ENCODE data around the gene ACOXL. TPM values are rescaled to one million over a fixed set of nuclear protein-coding genes. Genes with fewer than 3 reads are reported as not detected.

Gene ACOXL
- total RNA-seq, 1 donor from 2014 or later = not detected

DNA sequence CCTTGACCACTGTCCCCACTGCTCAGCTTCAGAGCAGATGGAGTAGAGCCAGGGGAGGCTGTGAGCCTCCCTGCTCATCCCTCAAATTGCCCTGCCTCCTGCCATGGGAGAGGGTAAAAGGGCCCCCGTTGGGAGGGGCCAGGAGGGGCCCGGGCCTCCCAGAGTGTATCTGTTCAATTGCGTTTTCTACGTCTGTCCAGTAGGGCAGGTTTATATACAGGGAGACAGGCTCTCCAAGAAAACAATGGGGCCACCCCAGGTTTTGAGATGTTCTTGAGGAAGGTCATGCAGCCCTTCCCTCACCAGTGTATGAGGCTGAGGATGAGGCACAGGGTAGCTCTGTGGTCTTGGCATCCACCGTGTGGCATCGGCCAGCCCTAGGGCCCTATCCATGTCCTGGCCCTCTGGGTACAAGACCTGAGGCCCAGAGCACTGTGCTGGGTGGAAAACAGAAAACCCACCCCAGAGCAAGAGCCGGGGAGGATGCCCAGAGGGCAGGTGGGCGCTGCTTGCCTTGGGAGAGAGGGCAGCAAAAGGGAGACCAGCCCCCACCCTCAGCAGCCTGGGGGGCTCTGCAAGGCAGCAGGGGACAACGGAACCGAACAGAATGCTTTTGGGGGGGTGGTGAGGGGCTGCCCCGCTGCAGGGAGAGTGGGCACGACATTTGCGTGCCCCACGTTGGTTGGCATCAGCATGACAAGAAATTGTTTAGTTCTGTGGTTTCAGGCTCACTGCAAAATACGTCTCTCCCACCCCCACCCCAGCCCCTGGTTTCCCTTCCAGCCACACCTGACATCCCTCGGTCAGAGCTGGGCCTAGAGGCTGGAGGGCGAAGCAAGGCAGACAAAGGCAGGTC lies 141.5 kb downstream of the ACOXL start:
- no peak for DNase-seq (ENCODE audit: low read depth in 2 of 2)

GRCh38 chr2:110874453-110875383 lies 142.3 kb downstream of the ACOXL start:
- DNase-seq (ENCODE audit: low read depth in 2 of 2) = no peak

DNA sequence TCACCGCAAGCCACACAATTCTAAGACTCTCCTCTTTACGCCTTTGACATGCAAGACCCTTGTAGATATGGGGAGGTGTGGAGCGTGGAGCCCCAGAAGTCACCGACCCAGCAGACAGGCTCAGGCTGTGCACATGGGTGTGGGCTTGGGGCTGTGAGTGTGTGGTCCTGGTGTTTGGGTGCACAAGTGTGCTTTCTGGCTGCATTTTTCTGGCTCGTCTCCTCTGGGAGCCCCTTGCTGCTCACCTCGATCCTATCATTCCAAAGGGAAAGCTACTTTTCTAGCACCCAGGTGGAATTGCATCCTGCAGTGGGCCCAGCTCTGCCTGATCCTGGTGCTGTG lies 143.0 kb downstream of the ACOXL start:
- no peak for DNase-seq (ENCODE audit: low read depth in 2 of 2)

DNA sequence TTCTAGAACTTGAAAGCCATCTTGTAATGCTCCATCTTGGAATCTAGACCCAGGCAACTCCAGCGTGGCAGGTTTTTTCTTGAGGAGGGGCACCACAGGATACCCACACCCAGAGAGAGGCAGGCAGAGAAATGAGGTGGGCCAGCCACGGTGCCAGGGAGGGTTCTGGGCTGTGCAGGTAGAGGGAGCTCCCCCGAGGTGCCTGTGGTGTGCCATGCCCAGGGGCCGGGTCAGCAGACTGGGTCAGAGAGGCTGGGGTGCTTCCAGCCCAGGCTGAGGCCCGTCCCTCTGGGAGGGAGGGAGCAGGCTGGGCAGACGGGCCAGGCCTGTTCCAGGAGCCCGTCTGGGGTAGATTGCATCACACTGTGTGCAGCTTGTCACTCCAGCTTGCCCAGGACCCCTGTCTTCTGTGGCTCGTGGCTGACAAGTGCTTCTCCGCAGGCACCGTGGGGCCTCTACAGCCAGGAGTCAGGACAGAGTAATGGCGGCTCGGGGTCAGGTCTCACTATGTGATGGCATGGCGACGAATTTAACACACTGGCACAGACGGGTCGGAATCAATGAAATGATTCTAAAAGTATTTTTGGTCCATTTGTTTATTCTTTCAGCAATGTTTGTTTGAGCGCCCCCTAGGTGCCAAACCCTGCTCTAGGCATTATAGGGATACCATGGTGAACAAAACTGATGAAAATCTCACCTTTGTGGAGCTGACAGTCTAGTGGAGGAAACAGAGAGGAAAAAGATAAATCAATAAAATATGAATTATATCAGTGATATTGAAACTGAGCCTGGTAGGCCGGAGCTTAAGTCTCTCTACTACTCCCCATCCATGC lies 144.0 kb downstream of the ACOXL start:
- no peak for DNase-seq (ENCODE audit: low read depth in 2 of 2)

DNA sequence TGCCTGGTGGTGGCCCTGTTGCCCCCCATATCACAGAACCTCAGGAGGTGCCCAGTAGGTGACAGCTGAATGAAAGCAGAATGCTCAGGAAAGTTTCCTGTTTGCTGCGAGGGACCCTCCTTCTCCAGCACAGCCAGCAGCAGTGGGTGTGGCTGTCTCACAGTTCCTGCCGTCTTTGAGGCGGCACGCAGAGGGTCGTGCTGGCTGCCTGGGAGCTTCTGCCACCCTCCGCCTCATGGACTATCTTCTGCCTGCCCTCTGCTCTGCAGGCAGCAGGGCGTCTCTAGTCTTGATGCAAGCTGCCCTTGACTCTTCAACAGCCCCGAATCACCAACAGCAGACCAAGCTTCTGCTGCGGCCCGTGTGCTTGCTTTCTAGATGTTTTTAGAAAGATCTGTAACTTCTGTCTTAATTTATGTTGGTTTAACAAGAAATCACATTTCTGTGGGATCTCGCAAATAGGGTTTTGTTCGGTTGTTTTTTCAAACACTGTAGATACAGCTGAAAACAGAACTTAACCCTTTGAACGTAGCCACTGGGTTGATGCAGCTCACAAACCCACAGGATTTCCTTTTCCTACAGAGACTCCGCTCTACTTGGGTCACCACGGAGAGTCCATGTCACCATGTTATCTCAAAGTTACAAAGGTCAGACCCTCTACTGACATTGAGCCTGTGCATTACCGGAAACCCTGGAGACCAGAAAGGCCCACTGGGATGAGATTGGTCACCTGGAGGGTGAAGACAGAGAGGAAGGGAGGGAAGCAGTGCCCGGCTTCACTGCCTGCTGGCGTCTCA lies 144.9 kb downstream of the ACOXL start:
- DNase-seq (ENCODE audit: low read depth in 2 of 2) = no peak

DNA sequence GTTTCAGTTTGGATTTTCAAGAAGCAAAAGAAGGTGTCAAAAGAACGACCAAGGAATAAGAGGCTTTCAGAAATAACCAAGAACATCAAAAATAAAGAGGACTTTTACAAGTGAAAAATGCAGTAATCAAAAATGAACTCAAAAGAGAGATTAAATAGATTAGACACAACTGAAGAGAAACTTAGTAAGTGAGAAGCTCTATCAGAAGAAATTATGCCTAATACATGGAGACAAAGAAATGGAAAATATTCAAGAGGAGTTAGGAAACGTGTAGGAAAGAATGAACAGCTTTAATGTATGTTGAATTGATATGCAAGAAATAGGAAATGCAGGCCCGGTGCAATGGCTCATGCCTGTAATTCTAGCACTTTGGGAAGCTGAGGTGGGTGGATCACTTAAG lies 145.8 kb downstream of the ACOXL start:
- DNase-seq (ENCODE audit: low read depth in 2 of 2) = no peak

- no peak for DNase-seq (ENCODE audit: low read depth in 2 of 2)
Observed at GRCh38 chr2:110881908-110882307, 149.5 kb downstream of the ACOXL start.

DNA sequence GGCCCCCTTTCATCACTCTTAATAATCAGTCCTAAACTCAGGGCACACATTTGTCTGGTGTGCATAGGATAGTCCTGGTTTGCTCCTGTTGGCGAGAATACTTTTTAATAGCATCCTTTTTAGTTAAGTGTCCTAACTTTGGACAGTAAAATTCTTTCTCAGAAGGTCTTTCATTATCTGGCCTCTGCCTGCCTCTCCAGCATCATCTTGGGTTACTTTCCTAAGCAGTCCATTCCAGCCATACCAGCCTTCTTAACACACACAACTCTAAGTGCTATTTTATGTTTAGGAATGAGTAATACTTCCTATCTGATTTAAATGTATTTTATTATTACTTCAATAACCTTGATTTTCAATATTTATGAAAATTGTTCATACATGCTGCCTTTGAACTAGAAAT lies 151.0 kb downstream of the ACOXL start:
- DNase-seq (ENCODE audit: low read depth in 2 of 2) = no peak

DNA sequence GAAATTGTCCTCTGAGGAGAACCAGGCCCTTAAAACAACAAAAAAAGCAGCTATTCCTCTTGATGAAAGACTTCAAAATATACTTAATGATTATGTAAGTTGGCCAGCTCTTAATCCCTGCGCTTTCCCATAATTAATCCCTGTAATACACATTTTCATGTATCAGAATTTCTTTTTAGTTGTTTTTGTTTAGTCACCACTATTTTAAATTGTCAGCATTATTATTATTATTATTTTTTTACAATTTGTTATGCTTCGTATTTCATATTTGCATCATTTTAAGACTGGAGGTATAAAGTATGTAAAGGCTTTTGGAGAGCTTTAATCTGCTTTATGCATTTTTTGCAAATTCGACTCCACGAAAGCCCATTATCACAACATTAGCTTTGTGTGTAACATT lies 152.9 kb downstream of the ACOXL start:
- DNase-seq (ENCODE audit: low read depth in 2 of 2) = no peak

GRCh38 chr2:110886826-110887573 lies 154.6 kb downstream of the ACOXL start:
- DNase-seq (ENCODE audit: low read depth in 2 of 2) = no peak

DNA sequence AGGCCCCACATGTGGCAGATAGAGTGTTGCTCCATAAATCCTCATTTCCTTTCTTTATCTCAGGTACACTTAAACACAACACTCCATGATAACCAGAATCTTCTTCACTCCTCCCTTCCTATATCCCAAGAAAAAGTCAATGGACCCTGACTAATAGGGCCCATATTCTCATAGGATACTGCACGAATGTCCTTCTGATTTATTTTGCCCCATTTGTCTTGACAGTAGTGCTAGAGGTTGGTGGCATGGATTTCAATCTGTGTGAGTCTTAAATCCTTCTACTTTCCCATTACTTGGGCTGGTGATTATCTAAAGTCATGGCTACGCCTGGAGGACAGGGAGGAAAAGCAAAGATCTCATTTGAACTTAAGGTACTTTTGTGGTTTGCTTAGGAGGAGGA lies 156.0 kb downstream of the ACOXL start:
- no peak for DNase-seq (ENCODE audit: low read depth in 2 of 2)

DNA sequence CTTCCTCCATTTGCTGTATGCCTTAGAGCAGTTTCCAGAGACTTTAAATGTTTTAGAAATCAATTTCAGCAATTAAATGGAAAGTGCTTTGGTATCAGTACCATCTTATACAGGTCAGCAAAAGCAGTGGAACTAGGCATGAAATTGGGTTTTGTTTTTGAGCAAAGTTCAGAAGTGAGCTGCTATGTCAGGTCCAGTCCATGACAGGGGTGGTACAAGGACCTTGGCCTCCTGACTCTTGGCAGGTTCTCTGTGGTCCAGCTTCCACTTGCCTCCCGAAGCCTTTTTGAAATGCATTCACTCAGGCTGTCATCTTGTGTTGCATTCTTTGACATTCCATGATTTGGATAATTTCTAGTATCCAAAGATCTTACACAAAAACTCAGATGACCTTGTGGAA lies 159.3 kb downstream of the ACOXL start:
- DNase-seq (ENCODE audit: low read depth in 2 of 2) = no peak

DNA sequence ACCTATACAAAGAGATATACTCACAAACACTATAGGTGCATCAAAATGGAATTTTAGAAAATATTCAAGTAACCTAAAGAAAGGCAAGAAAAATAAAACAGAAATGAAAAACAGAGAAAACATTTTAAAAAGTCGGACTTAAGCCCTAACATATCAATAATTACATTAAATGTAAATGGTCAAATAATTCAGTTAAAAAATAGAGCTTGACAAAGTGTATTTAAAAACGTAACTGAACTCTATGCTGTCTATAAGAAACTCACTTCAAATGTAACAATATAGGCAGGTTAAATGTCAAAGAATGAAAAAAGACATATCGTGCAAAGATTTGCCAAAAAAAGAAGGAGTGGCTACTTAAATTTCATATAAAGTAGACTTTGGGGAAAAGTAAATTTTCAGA lies 163.9 kb downstream of the ACOXL start:
- no peak for DNase-seq (ENCODE audit: low read depth in 2 of 2)

- DNase-seq (ENCODE audit: low read depth in 2 of 2) = no peak
Observed at GRCh38 chr2:110897966-110898365, 165.6 kb downstream of the ACOXL start.

- no peak for DNase-seq (ENCODE audit: low read depth in 2 of 2)
Observed at GRCh38 chr2:110900191-110900590, 167.8 kb downstream of the ACOXL start.

GRCh38 chr2:110903548-110903947 lies 171.2 kb downstream of the ACOXL start:
- DNase-seq (ENCODE audit: low read depth in 2 of 2) = peak in 1 of 2 donors; percentile 7

DNA sequence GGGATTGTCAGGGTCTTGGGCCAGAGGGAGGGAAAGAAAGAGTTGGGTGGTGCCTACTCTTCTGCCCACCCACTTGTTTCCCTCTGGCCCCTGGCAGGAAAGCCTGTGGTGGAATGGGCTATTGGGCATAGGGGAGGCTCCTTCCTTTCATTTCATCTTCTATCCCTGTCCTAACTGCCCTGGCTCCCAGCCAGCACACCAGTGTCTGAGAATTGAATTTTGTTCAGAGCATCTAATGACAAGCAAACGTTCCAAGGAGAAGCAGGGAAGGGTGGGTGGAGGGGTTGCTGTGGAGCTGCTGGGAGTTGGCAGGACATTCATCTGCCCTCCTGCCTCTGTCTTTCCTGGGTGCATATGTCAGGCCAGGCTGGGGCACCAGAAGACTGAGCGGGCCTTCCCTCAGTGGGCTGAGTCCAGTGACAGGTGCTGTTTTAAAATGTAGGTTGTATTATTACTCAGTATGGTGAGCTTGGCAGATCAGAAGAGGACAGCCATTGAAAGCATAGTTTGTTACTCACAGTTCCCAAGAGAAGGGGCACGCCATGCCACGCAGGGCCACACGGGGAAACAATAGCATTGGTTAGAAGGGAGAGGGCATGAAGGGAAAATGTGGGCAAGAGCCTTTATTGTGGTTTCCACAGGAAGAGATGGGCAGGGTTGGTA lies 171.9 kb downstream of the ACOXL start:
- no peak for DNase-seq (ENCODE audit: low read depth in 2 of 2)

GRCh38 chr2:110904779-110905148 lies 172.4 kb downstream of the ACOXL start:
- no peak for DNase-seq (ENCODE audit: low read depth in 2 of 2)

DNA sequence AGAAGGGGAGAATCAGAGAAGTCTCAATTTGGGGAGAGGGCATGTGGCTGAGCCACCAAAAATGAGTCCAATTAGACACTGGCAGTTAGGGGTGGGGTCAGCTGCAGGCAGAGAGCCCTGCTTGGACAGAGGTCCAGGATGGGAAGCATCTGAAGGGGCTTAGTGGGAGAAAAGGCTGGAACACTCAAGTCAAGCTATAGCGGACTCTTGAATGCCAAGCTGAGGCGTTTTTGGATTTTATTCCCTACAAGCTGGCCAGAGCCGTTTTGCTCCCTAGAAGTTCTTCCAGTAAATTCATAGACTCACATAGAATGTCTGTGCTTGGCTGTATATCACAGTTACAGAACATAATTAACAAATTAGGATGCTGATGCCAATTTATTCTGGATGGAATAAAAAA lies 172.8 kb downstream of the ACOXL start:
- no peak for DNase-seq (ENCODE audit: low read depth in 2 of 2)
